ENCODE results near the gene COPG1. TPM values are rescaled to one million over a fixed set of nuclear protein-coding genes. Genes with fewer than 3 reads are reported as not detected.
A peak's percentile ranks its signal among the peaks of the same experiment; 100 is the strongest.

COPG1 gene
- total RNA-seq, 3 donors from 2014 or later (not counting 1 experiment from before 2014, with no cell fraction given) = 127 to 141 (median 135) TPM

- ATAC-seq (no peak), DNase-seq (no peak)
- WGBS (ENCODE audit: insufficient coverage) = 76% methylated on average over 21 of the region's 21 CpGs
- TF ChIP-seq CTCF (IDR thresholded peaks at IDR 0.05) = no peak
- Mint-ChIP-seq H3K27me3 (ENCODE audit: low read depth in 2 of 2) (no peaks in the 10 kb centered on the region), H3K27ac (peak overlapping the region; percentile 95 to 98), H3K9me3 (no peaks in the 10 kb centered on the region), H3K4me3 (peak overlapping the region; percentile 97), H3K36me3 (peaks cover 6% of the 10 kb centered on the region), H3K4me1 (peaks cover 46 to 48% of the 10 kb centered on the region in 2 donors)
- Histone ChIP-seq H3K36me3 (ENCODE audit: control insufficient read depth, insufficient read depth, low read length) (peaks cover 15% of the 10 kb centered on the region), H3K27ac (ENCODE audit: low read length) (peak overlapping the region; percentile 80), H3K27me3 (ENCODE audit: control insufficient read depth, insufficient read depth, low read length) (no peaks in the 10 kb centered on the region), H3K9me3 (ENCODE audit: control insufficient read depth, insufficient read depth, low read length) (no peaks in the 10 kb centered on the region), H3K4me3 (ENCODE audit: low read length) (peak overlapping the region; percentile 87), H3K4me1 (ENCODE audit: control insufficient read depth, insufficient read depth, low read length) (peaks cover 27% of the 10 kb centered on the region)
- intact Hi-C loops (cut with micrococcal nuclease) = loop anchor here (5.0 to 10.0 kb wide), 2 partner anchors 221 to 634 kb away; no protein-coding TSS in a partner anchor
Measured at GRCh38 chr3:129248286-129248979, 973 bp upstream of the COPG1 start.

- H3K4me1 Mint-ChIP-seq = peaks cover 36 to 47% of the 10 kb centered on the region in 2 donors
- peaks cover 6% of the 10 kb centered on the region for H3K36me3 Mint-ChIP-seq
- peaks cover 22% of the 10 kb centered on the region for H3K4me1 ChIP-seq (ENCODE audit: control insufficient read depth, insufficient read depth, low read length)
- no peaks in the 10 kb centered on the region for H3K9me3 ChIP-seq (ENCODE audit: control insufficient read depth, insufficient read depth, low read length)
- no peak overlapping the region for H3K4me3 ChIP-seq (ENCODE audit: low read length)
- no peak for ATAC-seq
- no peak overlapping the region for H3K4me3 Mint-ChIP-seq
- over 99% methylated on average over 4 of the region's 4 CpGs for WGBS (ENCODE audit: insufficient coverage)
- H3K27me3 Mint-ChIP-seq (ENCODE audit: low read depth in 2 of 2) = no peaks in the 10 kb centered on the region
- peaks cover 50% of the 10 kb centered on the region for H3K36me3 ChIP-seq (ENCODE audit: control insufficient read depth, insufficient read depth, low read length)
- DNase-seq = no peak
- H3K9me3 Mint-ChIP-seq = no peaks in the 10 kb centered on the region
- intact Hi-C loops (cut with micrococcal nuclease) = no loop called here
- H3K27ac ChIP-seq (ENCODE audit: low read length) = no peak overlapping the region
- peak overlapping the region in 1 of 2 donors; percentile 60 for H3K27ac Mint-ChIP-seq
- no peak for TF ChIP-seq CTCF (IDR thresholded peaks at IDR 0.05)
- no peaks in the 10 kb centered on the region for H3K27me3 ChIP-seq (ENCODE audit: control insufficient read depth, insufficient read depth, low read length)
Measured at GRCh38 chr3:129252748-129253147, 3.3 kb downstream of the COPG1 start.

- Mint-ChIP-seq H3K27me3 (ENCODE audit: low read depth in 2 of 2) (no peaks in the 10 kb centered on the region), H3K4me1 (peaks cover 17 to 36% of the 10 kb centered on the region in 2 donors), H3K9me3 (no peaks in the 10 kb centered on the region), H3K36me3 (peaks cover 6% of the 10 kb centered on the region), H3K4me3 (no peak overlapping the region), H3K27ac (peak overlapping the region in 1 of 2 donors; percentile 29)
- 99% methylated on average over 12 of the region's 12 CpGs for WGBS (ENCODE audit: insufficient coverage)
- Histone ChIP-seq H3K4me3 (ENCODE audit: low read length) (no peak overlapping the region), H3K9me3 (ENCODE audit: control insufficient read depth, insufficient read depth, low read length) (no peaks in the 10 kb centered on the region), H3K27me3 (ENCODE audit: control insufficient read depth, insufficient read depth, low read length) (no peaks in the 10 kb centered on the region), H3K4me1 (ENCODE audit: control insufficient read depth, insufficient read depth, low read length) (peaks cover 11% of the 10 kb centered on the region), H3K27ac (ENCODE audit: low read length) (no peak overlapping the region), H3K36me3 (ENCODE audit: control insufficient read depth, insufficient read depth, low read length) (peaks cover 65% of the 10 kb centered on the region)
- intact Hi-C loops (cut with micrococcal nuclease) = no loop called here
- no peak for TF ChIP-seq CTCF (IDR thresholded peaks at IDR 0.05)
- no peak for DNase-seq
- ATAC-seq = no peak
Measured at GRCh38 chr3:129254536-129255230, 5.3 kb downstream of the COPG1 start.
